Astrocyte (in vitro differentiated cells and primary cell): ENCODE data around the gene APEX1.

Experiments used
- EZH2 ChIP-seq: IDR thresholded peaks from 2 replicates; pipeline ENCODE4 v1.6.1; 2012; ENCODE audit warnings: mild to moderate bottlenecking, low read length, inconsistent platforms; ENCODE audit not compliant: insufficient read depth
- TF ChIP-seq, protein P1 (sequence below): IDR thresholded peaks from 2 replicates; pipeline ENCODE4 v1.5.1; 2011; ENCODE audit warnings: low read depth, mild to moderate bottlenecking, inconsistent platforms, low read length, moderate library complexity; ENCODE audit not compliant: insufficient read depth

DNA sequence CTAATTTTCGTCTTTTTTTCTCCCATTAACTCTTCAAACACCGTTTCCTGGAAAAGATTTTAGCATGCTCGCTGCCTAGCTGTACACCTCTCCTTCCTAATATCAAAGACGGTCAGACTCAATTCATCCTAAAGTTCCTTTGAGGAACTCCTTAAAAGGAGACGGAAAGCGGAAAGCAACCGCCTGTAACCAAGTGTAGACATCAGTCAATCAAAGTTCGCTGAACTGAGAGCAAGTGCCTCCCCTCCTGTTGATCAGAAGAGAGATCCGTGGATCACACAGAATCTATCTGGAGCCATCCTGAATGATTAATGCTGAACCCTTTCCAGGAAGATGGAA is 41.3 kb upstream of the APEX1 start:
- TF ChIP-seq, protein P1, sequence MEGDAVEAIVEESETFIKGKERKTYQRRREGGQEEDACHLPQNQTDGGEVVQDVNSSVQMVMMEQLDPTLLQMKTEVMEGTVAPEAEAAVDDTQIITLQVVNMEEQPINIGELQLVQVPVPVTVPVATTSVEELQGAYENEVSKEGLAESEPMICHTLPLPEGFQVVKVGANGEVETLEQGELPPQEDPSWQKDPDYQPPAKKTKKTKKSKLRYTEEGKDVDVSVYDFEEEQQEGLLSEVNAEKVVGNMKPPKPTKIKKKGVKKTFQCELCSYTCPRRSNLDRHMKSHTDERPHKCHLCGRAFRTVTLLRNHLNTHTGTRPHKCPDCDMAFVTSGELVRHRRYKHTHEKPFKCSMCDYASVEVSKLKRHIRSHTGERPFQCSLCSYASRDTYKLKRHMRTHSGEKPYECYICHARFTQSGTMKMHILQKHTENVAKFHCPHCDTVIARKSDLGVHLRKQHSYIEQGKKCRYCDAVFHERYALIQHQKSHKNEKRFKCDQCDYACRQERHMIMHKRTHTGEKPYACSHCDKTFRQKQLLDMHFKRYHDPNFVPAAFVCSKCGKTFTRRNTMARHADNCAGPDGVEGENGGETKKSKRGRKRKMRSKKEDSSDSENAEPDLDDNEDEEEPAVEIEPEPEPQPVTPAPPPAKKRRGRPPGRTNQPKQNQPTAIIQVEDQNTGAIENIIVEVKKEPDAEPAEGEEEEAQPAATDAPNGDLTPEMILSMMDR: no peak
- TF ChIP-seq EZH2: no peak
